ENCODE results near the gene MAP3K13.

GRCh38 chr3:185313693-185314246 lies 49.2 kb upstream of the MAP3K13 start:
- TF ChIP-seq, protein P1, sequence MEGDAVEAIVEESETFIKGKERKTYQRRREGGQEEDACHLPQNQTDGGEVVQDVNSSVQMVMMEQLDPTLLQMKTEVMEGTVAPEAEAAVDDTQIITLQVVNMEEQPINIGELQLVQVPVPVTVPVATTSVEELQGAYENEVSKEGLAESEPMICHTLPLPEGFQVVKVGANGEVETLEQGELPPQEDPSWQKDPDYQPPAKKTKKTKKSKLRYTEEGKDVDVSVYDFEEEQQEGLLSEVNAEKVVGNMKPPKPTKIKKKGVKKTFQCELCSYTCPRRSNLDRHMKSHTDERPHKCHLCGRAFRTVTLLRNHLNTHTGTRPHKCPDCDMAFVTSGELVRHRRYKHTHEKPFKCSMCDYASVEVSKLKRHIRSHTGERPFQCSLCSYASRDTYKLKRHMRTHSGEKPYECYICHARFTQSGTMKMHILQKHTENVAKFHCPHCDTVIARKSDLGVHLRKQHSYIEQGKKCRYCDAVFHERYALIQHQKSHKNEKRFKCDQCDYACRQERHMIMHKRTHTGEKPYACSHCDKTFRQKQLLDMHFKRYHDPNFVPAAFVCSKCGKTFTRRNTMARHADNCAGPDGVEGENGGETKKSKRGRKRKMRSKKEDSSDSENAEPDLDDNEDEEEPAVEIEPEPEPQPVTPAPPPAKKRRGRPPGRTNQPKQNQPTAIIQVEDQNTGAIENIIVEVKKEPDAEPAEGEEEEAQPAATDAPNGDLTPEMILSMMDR (IDR thresholded peaks at IDR 0.05), result no peak
- no peak for TF ChIP-seq EP300 (IDR thresholded peaks at IDR 0.05)

All from ovary (tissue), 3 donors.